HUES64 (cell line): ENCODE measurements around the gene ZRANB2.

Source experiments
- H3K27ac ChIP-seq: 2 replicates; pipeline ENCODE4 v1.7.0; 2013; ENCODE audit warnings: low read depth, low read length, inconsistent platforms
- H3K27me3 ChIP-seq: 2 replicates; pipeline ENCODE4 v1.6.1; 2013; ENCODE audit warnings: mild to moderate bottlenecking, low read length; ENCODE audit not compliant: insufficient read depth
- H3K36me3 ChIP-seq: 2 replicates; pipeline ENCODE4 v1.6.1; 2013; ENCODE audit warnings: mild to moderate bottlenecking, low read length; ENCODE audit not compliant: insufficient read depth
- H3K4me1 ChIP-seq: 2 replicates; pipeline ENCODE4 v1.6.1; 2013; ENCODE audit warnings: mild to moderate bottlenecking, low read length, moderate library complexity; ENCODE audit not compliant: insufficient read depth
- H3K4me3 ChIP-seq: 2 replicates; pipeline ENCODE4 v1.5.1; 2013; ENCODE audit warnings: mild to moderate bottlenecking, low read length, moderate library complexity
- H3K9ac ChIP-seq: 2 replicates; pipeline ENCODE4 v1.6.1; 2013; ENCODE audit warnings: mild to moderate bottlenecking, low read depth, low read length
- H3K9me3 ChIP-seq: 2 replicates; pipeline ENCODE4 v1.6.1; 2013; ENCODE audit warnings: low read depth, low read length; ENCODE audit not compliant: insufficient read depth
- WGBS: fragments of 150-250, 120-280 bp; methylation state at CpG from one replicate; pipeline ENCODE4 v1.1.7; 2013; ENCODE audit warnings: missing lambda C conversion rate; 5-methylcytosine and 5-hydroxymethylcytosine counted together

The ZRANB2 gene

GRCh38 chr1:71023515-71023914 is 57.3 kb downstream of the ZRANB2 start:
- WGBS = 89% methylated on average over 4 of the region's 4 CpGs
- H3K9ac ChIP-seq = no peak overlapping the region
- no peaks in the 10 kb centered on the region for H3K9me3 ChIP-seq
- H3K36me3 ChIP-seq = no peaks in the 10 kb centered on the region
- H3K27ac ChIP-seq = no peak overlapping the region
- H3K4me1 ChIP-seq = no peaks in the 10 kb centered on the region
- H3K27me3 ChIP-seq = no peaks in the 10 kb centered on the region
- no peak overlapping the region for H3K4me3 ChIP-seq

GRCh38 chr1:71019233-71019969 is 61.4 kb downstream of the ZRANB2 start:
- no peaks in the 10 kb centered on the region for H3K36me3 ChIP-seq
- H3K27ac ChIP-seq = no peak overlapping the region
- no peaks in the 10 kb centered on the region for H3K27me3 ChIP-seq
- 81% methylated on average over 5 of the region's 7 CpGs for WGBS
- H3K9ac ChIP-seq = no peak overlapping the region
- no peak overlapping the region for H3K4me3 ChIP-seq
- no peaks in the 10 kb centered on the region for H3K9me3 ChIP-seq
- no peaks in the 10 kb centered on the region for H3K4me1 ChIP-seq

- no peak overlapping the region for H3K9ac ChIP-seq
- H3K4me1 ChIP-seq = no peaks in the 10 kb centered on the region
- no peaks in the 10 kb centered on the region for H3K36me3 ChIP-seq
- H3K9me3 ChIP-seq = no peaks in the 10 kb centered on the region
- H3K4me3 ChIP-seq = no peak overlapping the region
- no peaks in the 10 kb centered on the region for H3K27me3 ChIP-seq
- no peak overlapping the region for H3K27ac ChIP-seq
Measured at GRCh38 chr1:71018791-71019190, 62.0 kb downstream of the ZRANB2 start.

GRCh38 chr1:71015745-71016144 is 65.1 kb downstream of the ZRANB2 start:
- H3K4me1 ChIP-seq = no peaks in the 10 kb centered on the region
- 91% methylated on average over 5 of the region's 5 CpGs for WGBS
- H3K9me3 ChIP-seq = no peaks in the 10 kb centered on the region
- no peak overlapping the region for H3K27ac ChIP-seq
- no peaks in the 10 kb centered on the region for H3K27me3 ChIP-seq
- H3K36me3 ChIP-seq = no peaks in the 10 kb centered on the region
- no peak overlapping the region for H3K4me3 ChIP-seq
- no peak overlapping the region for H3K9ac ChIP-seq

- H3K4me3 ChIP-seq = no peak overlapping the region
- no peak overlapping the region for H3K9ac ChIP-seq
- H3K36me3 ChIP-seq = no peaks in the 10 kb centered on the region
- H3K4me1 ChIP-seq = no peaks in the 10 kb centered on the region
- no peaks in the 10 kb centered on the region for H3K27me3 ChIP-seq
- no peaks in the 10 kb centered on the region for H3K9me3 ChIP-seq
- WGBS = 84% methylated on average over 1 of the region's 1 CpG
- H3K27ac ChIP-seq = no peak overlapping the region
Measured at GRCh38 chr1:71014178-71014579, 66.7 kb downstream of the ZRANB2 start.
